Suprapubic skin (tissue), 4 donors: ENCODE results near the gene CDKN2AIPNL. TPM values are rescaled to one million over a fixed set of nuclear protein-coding genes. Genes with fewer than 3 reads are reported as not detected.

Experiments
- DNase-seq, 2 donors: peaks; one replicate each; pipeline ENCODE4 v3.0.0-alpha.2; 2019; ENCODE audit warnings: low spot score in 2 of 2
- H3K27ac ChIP-seq: fragments of 200-600 bp; sonication (generic); one replicate; pipeline ENCODE4 v1.5.1; 2019
- H3K27me3 ChIP-seq: fragments of 200-600 bp; sonication (generic); one replicate; pipeline ENCODE4 v1.5.1; 2019
- H3K36me3 ChIP-seq: fragments of 200-600 bp; sonication (generic); one replicate; pipeline ENCODE4 v1.5.1; 2019
- H3K4me1 ChIP-seq: fragments of 200-600 bp; sonication (generic); one replicate; pipeline ENCODE4 v1.5.1; 2019
- H3K4me3 ChIP-seq: fragments of 200-600 bp; sonication (generic); one replicate; pipeline ENCODE4 v1.5.1; 2019; ENCODE audit warnings: mild to moderate bottlenecking
- H3K9me3 ChIP-seq: fragments of 200-600 bp; sonication (generic); one replicate; pipeline ENCODE4 v1.5.1; 2019
- CTCF ChIP-seq, 2 donors: fragments of 200-600 bp in 1 of 2; fragments of 450-650 bp in 1 of 2; sonication (generic) in 1 of 2; IDR thresholded peaks; one replicate each; pipeline ENCODE4 v1.5.1; 2016 to 2019; ENCODE audit warnings: antibody characterized with exemption in 2 of 2, mild to moderate bottlenecking in 1 of 2, moderate library complexity in 1 of 2
- EP300 ChIP-seq: sonication (generic); formaldehyde crosslinking; IDR thresholded peaks from one replicate; pipeline ENCODE4 v1.6.1; 2017; ENCODE audit warnings: antibody characterized with exemption
- POLR2A ChIP-seq, 2 donors: fragments of 450-650 bp; IDR thresholded peaks; one replicate each; pipeline ENCODE4 v1.6.1; 2017; ENCODE audit warnings: antibody characterized with exemption in 2 of 2, mild to moderate bottlenecking in 2 of 2, moderate library complexity in 2 of 2
- POLR2AphosphoS5 ChIP-seq, 3 donors: sonication (generic); formaldehyde crosslinking; IDR thresholded peaks; one replicate each; pipeline ENCODE4 v1.6.1; 2017; ENCODE audit warnings: antibody characterized with exemption in 3 of 3
- WGBS: methylation state at CpG from one replicate; pipeline ENCODE4 v1.1.5; 2018; 5-methylcytosine and 5-hydroxymethylcytosine counted together
- total RNA-seq, 4 donors: library from RNA; depleted of rRNA; stranded (reverse); fragments of >200 nt; gene quantifications; one replicate each; pipeline ENCODE4 v1.1.0, GENCODE V29; 2016

CDKN2AIPNL gene
- total RNA-seq, 4 donors from 2014 or later, result 14.7 to 21.9 (median 21.4) TPM

- 82% methylated on average over 3 of the region's 3 CpGs for WGBS
- no peak for TF ChIP-seq CTCF (IDR thresholded peaks at IDR 0.05)
- no peak for TF ChIP-seq POLR2AphosphoS5 (IDR thresholded peaks at IDR 0.05)
- TF ChIP-seq POLR2A (IDR thresholded peaks at IDR 0.05), result no peak
- no peak for TF ChIP-seq EP300
- no peak for DNase-seq
- no peak overlapping the region for H3K27ac ChIP-seq
- H3K36me3 ChIP-seq, result no peaks in the 10 kb centered on the region
- H3K4me3 ChIP-seq, result no peak overlapping the region
- no peaks in the 10 kb centered on the region for H3K27me3 ChIP-seq
- peaks cover 9% of the 10 kb centered on the region for H3K4me1 ChIP-seq
- no peaks in the 10 kb centered on the region for H3K9me3 ChIP-seq
These were observed 39.7 kb upstream of the CDKN2AIPNL start for GRCh38 chr5:134451225-134451935.

- no peaks in the 10 kb centered on the region for H3K9me3 ChIP-seq
- no peak overlapping the region for H3K27ac ChIP-seq
- no peaks in the 10 kb centered on the region for H3K36me3 ChIP-seq
- 70% methylated on average over 2 of the region's 2 CpGs for WGBS
- H3K4me3 ChIP-seq, result no peak overlapping the region
- no peak for DNase-seq
- peaks cover 9% of the 10 kb centered on the region for H3K4me1 ChIP-seq
- TF ChIP-seq POLR2AphosphoS5 (IDR thresholded peaks at IDR 0.05) (no peak), POLR2A (IDR thresholded peaks at IDR 0.05) (no peak), CTCF (IDR thresholded peaks at IDR 0.05) (no peak), EP300 (no peak)
- H3K27me3 ChIP-seq, result no peaks in the 10 kb centered on the region
These were observed 38.7 kb upstream of the CDKN2AIPNL start for GRCh38 chr5:134450374-134450773.

- no peak for TF ChIP-seq POLR2A (IDR thresholded peaks at IDR 0.05)
- TF ChIP-seq POLR2AphosphoS5 (IDR thresholded peaks at IDR 0.05), result no peak
- no peak for TF ChIP-seq CTCF (IDR thresholded peaks at IDR 0.05)
- no peak for TF ChIP-seq EP300
- 100% methylated on average over 2 of the region's 2 CpGs for WGBS
- Histone ChIP-seq H3K4me1 (peaks cover 9% of the 10 kb centered on the region), H3K9me3 (no peaks in the 10 kb centered on the region), H3K4me3 (no peak overlapping the region), H3K36me3 (no peaks in the 10 kb centered on the region), H3K27me3 (no peaks in the 10 kb centered on the region), H3K27ac (no peak overlapping the region)
- peak in 1 of 2 donors; percentile 33 for DNase-seq
These were observed 37.5 kb upstream of the CDKN2AIPNL start for GRCh38 chr5:134449167-134449566.

GRCh38 chr5:134447815-134448520 lies 36.3 kb upstream of the CDKN2AIPNL start:
- TF ChIP-seq EP300 (no peak), CTCF (IDR thresholded peaks at IDR 0.05) (no peak), POLR2A (IDR thresholded peaks at IDR 0.05) (no peak), POLR2AphosphoS5 (IDR thresholded peaks at IDR 0.05) (no peak)
- Histone ChIP-seq H3K4me3 (no peak overlapping the region), H3K27ac (no peak overlapping the region), H3K4me1 (peaks cover 9% of the 10 kb centered on the region), H3K9me3 (no peaks in the 10 kb centered on the region), H3K36me3 (no peaks in the 10 kb centered on the region), H3K27me3 (no peaks in the 10 kb centered on the region)
- 87% methylated on average over 6 of the region's 7 CpGs for WGBS
- DNase-seq, result no peak

- TF ChIP-seq CTCF (IDR thresholded peaks at IDR 0.05) (no peak), POLR2A (IDR thresholded peaks at IDR 0.05) (no peak), POLR2AphosphoS5 (IDR thresholded peaks at IDR 0.05) (no peak), EP300 (no peak)
- no peak overlapping the region for H3K27ac ChIP-seq
- H3K27me3 ChIP-seq, result no peaks in the 10 kb centered on the region
- 48% methylated on average over 2 of the region's 2 CpGs for WGBS
- H3K36me3 ChIP-seq, result no peaks in the 10 kb centered on the region
- no peaks in the 10 kb centered on the region for H3K9me3 ChIP-seq
- H3K4me3 ChIP-seq, result no peak overlapping the region
- DNase-seq, result no peak
- H3K4me1 ChIP-seq, result peaks cover 4% of the 10 kb centered on the region
These were observed 35.3 kb upstream of the CDKN2AIPNL start for GRCh38 chr5:134446938-134447337.
